NCI-H187 (cell line): Measurements from ENCODE around the gene HEXB.
"Not testable (repeated sequence)": the region's sequence is repeated elsewhere in the genome, so short reads cannot be mapped to it uniquely, and the experiment has no call there.

Source experiments
- DNase-seq, 2 experiments: peaks; one replicate each; lab custom pipeline; 2025; lab: John Stamatoyannopoulos, UW

The HEXB gene

DNA sequence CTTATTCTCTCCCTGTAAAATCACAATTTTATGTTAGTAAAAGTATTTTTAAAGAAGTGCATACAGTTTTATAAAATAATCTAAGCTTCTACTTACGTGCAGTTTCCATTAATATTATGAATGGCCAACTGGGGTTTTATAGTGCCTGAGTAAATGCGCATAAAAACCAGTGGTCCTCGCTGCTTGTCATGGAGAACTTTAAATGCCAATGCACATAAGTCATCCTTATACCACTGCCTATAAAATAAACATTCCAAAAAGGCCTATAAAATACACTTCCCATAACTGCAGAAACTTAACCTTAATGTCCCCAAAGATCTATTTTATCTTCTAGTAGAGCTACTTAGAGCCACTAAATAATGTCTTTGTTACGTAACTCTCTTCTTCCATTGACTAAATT, 53.4 kb downstream of the HEXB start:
- no peak for DNase-seq

DNA sequence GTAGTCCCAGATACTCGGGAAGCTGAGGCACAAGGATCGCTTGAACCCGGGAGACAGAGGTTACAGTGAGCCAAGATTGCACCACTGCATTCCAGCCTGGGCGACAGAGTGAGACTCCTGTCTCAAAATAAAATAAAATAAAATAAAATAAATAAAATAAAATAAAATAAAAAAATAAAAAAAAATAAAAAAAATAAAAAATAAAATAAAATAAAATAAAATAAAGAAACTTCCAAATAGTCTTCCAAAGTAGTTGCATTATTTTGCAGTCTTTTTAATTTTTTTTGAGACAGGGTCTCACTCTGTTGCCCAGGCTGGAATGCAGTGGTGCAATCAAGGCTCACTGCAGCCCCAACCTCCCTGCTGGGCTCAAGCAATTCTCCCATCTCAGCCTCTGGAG, 63.7 kb downstream of the HEXB start:
- not testable (repeated sequence) for DNase-seq

DNA sequence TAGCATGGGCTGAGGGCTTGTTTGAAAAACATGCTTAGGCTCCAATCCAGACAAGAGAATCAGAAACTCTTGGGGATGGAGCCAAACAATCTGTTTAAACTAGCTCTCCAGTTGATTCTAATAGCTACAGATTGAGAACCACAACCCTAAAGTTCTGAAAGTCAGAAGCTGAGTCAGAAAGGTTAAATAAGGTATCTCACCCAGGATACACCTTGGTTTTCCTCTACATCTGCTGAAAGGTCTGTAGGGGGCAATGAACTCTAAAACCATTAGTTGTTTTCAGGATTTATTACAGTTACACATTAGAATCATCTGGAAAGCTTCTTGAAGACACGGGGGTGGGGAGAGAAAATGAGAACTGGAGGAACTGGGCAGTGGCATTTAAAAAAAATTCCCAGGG, 76.2 kb downstream of the HEXB start:
- DNase-seq = no peak

DNA sequence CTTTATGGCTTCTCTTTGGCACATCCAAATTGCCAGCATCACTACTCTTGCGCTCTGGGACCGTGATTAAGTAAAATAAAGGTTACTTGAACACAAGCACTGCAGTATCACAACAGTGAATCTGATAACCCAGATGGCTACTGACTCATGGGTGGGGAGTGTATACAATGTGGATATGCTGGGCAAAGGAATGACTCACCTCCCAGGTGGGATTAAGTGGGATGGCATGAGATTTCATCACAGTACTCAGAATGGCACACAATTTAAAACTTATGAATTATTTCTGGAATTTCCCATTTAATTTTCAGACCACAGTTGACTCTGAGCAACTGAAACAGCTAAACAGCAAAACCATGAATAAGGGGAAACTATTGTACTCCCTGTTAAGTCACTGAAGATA, 77.6 kb downstream of the HEXB start:
- DNase-seq = no peak

DNA sequence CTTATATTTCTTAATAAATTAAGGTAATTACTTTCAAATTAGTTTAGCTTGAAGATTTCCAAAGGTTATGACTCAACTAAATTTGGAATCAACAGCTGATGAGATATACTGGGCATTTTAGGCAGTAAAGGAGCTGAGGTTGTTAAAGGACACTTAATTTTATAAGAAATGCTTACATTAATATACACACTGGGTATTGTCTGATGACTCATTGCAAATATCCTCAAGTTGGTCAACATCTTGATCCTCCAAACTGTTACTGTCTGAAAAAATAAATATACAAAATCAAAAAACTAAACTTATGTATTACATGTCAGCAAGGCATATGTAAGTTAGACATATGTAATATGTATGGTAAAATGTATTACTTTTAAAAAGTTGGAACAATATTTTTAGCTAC, 78.5 kb downstream of the HEXB start:
- no peak for DNase-seq

DNA sequence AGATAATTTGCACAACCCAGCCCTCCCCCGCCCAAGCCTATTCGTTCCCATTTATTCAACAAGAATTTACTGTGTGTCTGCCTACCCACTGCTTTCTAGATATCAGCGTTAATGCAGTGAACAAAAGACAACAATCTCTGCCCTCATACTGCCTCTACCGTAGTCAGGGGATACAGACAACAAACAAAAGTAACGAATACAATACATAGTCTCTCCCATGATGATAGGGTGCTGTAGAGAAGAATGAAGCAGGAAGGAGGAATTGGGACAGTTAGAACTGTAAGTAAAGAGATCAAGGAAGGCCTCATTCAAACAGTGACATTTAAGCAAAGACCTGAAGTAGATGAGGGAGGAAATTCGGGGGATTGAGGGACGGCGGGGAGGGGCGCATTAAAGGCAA, 80.2 kb downstream of the HEXB start:
- DNase-seq = no peak

DNA sequence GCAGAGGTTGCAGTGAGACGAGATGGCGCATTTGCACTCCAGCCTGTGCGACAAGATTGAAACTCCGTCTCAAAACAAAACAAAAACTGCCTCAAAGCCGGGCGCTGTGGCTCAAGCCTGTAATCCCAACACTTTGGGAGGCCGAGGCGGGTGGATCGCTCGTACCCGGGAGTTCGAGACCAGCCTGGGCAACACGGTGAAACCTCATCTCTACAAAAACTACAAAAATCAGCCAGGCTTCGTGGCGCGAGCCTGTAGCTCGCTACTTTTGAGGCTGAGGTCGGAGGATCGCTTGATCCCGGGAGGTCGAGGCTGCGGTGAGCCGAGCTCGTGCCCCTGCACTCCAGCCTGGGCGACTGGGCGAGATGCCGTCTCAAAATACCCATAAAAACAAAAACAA, 80.9 kb downstream of the HEXB start:
- DNase-seq = no peak

DNA sequence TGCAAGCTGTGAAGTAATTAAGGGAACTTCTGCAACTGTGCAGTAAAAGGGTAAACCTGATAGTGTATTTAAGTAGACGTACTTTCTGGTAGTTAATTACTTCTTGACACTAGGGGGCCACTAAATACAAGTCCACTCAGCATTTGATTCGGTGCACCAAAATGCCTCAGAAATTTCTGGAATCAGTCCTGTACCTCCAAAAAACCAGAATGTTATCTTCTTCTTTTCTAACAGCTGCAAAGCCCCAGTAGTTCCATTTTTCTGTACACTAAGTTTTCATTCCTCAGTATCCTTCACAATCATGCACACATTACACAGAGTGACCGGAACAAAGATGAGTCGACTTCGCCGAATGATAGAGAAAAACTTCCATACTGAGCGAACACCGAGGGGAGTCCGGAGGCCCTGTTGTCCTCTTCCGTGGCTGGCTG, 81.4 kb downstream of the HEXB start:
- peak in 1 of 2 experiments; percentile 5 for DNase-seq

DNA sequence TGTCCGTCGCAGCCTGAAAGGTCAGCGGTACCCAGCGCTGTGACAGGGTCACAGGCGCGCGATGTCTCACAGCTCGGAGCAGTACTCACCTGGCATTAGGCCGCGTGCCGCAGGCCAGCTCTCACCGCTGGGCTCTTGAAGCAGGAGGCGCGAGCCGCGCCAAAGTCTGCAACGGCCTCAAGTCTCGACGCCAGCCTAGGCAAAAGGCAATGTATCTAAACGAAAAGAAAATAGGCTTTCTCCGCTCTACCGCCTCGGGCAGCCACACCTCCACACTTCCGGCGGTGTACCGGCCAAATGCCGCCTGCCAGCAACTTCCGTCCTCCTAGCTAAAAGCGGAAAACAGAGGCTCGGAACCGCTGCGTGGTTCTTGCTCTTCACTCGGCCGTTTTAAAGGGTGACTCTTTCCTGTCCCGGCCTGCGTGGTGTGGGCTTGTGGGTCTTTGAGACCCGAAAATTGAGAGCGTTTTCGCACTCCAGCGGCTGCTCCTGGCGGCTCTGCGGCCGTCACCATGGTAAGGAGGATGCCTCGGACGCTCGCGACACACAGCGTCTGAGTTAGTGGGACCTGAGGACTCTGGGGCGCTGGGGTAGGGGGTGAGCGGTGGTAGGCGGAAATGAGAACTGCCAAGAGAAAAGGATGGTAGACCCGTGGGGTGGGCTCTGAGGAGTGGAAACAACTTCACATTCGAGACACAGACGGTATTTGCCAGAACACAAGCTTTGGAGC, 82.0 kb downstream of the HEXB start, which contains the start of the genes GFM2 and NSA2:
Gene GFM2 (minus strand): TSS at position 269 of the 730 bp plus-strand sequence. CDS start 3,375 bp downstream, outside the sequence.
Gene NSA2 (plus strand): TSS at position 401 of the 730 bp plus-strand sequence. CDS start 112 bp downstream, at position 513.
- DNase-seq = peak; percentile 87 to 88

DNA sequence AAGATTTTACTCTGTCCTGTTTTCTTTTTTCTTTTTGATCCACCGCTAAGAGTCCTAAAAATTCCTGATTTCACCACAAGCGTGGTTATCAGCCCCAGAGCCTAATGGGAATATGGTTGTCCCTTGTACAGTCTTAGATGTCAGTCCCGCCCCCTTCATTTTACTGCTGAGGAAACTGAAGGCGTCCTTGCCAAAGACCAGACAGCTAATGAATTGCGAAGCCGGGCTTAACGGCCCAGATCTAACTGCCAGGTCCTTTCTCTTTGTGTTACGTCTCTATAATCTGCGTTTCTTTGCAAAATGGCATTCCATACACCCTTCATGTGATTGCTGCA, 82.5 kb downstream of the HEXB start:
- DNase-seq = no peak
